HEK293 (cell line): ENCODE measurements around the gene STARD10.
A peak's percentile ranks its signal among the peaks of the same experiment; 100 is the strongest.

Experiments
- CTCF ChIA-PET: fragments of 350-600 bp; formaldehyde crosslinking; extraction: SDS; loops from one replicate; lab custom pipeline; 2021; ENCODE audit warnings: antibody characterized with exemption; lab: Yijun Ruan, JAX
- POLR2A ChIA-PET: fragments of 300-600 bp; formaldehyde crosslinking; extraction: SDS; loops from one replicate; lab custom pipeline; 2020; ENCODE audit warnings: antibody characterized with exemption, inconsistent platforms; lab: Yijun Ruan, JAX
- H3K27ac ChIP-seq: fragments of 200-500 bp; sonication (Bioruptor generic); 2 replicates; pipeline ENCODE4 v1.5.1; 2014; ENCODE audit warnings: low read depth, low read length, control low read depth, inconsistent platforms; ENCODE audit errors: extremely low read depth
- H3K36me3 ChIP-seq, 2 experiments: fragments of 200-500 bp in 1 of 2; sonication (Bioruptor generic) in 1 of 2; 1 replicate in 1 of 2; 2 replicates in 1 of 2; pipeline ENCODE4 v1.5.1; 2014 to 2017; ENCODE audit warnings: inconsistent platforms in 2 of 2, low read length in 2 of 2; ENCODE audit not compliant: control insufficient read depth in 2 of 2, insufficient read depth in 1 of 2
- H3K4me1 ChIP-seq: fragments of 200-500 bp; sonication (Bioruptor generic); 2 replicates; pipeline ENCODE4 v1.5.1; 2014; ENCODE audit warnings: mild to moderate bottlenecking, low read length, inconsistent platforms; ENCODE audit not compliant: control insufficient read depth, insufficient read depth
- H3K4me3 ChIP-seq: 2 replicates; pipeline ENCODE4 v1.5.1; 2011; ENCODE audit warnings: low read depth, mild to moderate bottlenecking, control low read depth, low read length, moderate library complexity
- H3K9me3 ChIP-seq: fragments of 200-500 bp; sonication (Bioruptor generic); 2 replicates; pipeline ENCODE4 v1.5.1; 2014; ENCODE audit warnings: low read depth, low read length, inconsistent platforms; ENCODE audit not compliant: control insufficient read depth, insufficient read depth
- AEBP2 ChIP-seq: fragments of 450-650 bp; formaldehyde crosslinking; IDR thresholded peaks from 2 replicates; pipeline ENCODE4 v1.5.1; 2016; ENCODE audit warnings: missing biosample characterization, missing genetic modification characterization, borderline replicate concordance
- GLI4 ChIP-seq: fragments of 450-650 bp; formaldehyde crosslinking; IDR thresholded peaks from 2 replicates; pipeline ENCODE4 v1.5.1; 2016; ENCODE audit warnings: missing biosample characterization, missing genetic modification characterization
- HOXA7 ChIP-seq: sonication (generic); formaldehyde crosslinking; IDR thresholded peaks from 2 replicates; pipeline ENCODE4 v1.8.1; 2022; ENCODE audit warnings: missing genetic modification reagents, borderline replicate concordance
- KLF1 ChIP-seq: fragments of 450-650 bp; formaldehyde crosslinking; IDR thresholded peaks from 2 replicates; pipeline ENCODE4 v1.5.1; 2016; ENCODE audit warnings: missing biosample characterization, missing genetic modification characterization
- PRDM6 ChIP-seq: fragments of 450-650 bp; formaldehyde crosslinking; IDR thresholded peaks from 2 replicates; pipeline ENCODE4 v1.5.1; 2017; ENCODE audit warnings: missing biosample characterization, missing genetic modification characterization
- SCRT1 ChIP-seq: fragments of 450-650 bp; formaldehyde crosslinking; IDR thresholded peaks from 2 replicates; pipeline ENCODE4 v1.5.1; 2016; ENCODE audit warnings: missing biosample characterization, missing genetic modification characterization, borderline replicate concordance
- ZFP3 ChIP-seq: fragments of 450-650 bp; formaldehyde crosslinking; IDR thresholded peaks from 2 replicates; pipeline ENCODE4 v1.5.1; 2016; ENCODE audit warnings: low read depth, missing biosample characterization, missing genetic modification characterization
- ZIC2 ChIP-seq: fragments of 450-650 bp; formaldehyde crosslinking; IDR thresholded peaks from 2 replicates; pipeline ENCODE4 v1.5.1; 2016; ENCODE audit warnings: missing biosample characterization, missing genetic modification characterization
- ZNF114 ChIP-seq: fragments of 450-650 bp; formaldehyde crosslinking; IDR thresholded peaks from 2 replicates; pipeline ENCODE4 v1.5.0; 2017; ENCODE audit warnings: missing biosample characterization, missing genetic modification characterization
- ZNF121 ChIP-seq: fragments of 450-650 bp; formaldehyde crosslinking; IDR thresholded peaks from 2 replicates; pipeline ENCODE4 v1.5.1; 2016; ENCODE audit warnings: missing biosample characterization, missing genetic modification characterization
- ZNF223 ChIP-seq: fragments of 450-650 bp; formaldehyde crosslinking; IDR thresholded peaks from 2 replicates; pipeline ENCODE4 v1.5.1; 2016; ENCODE audit warnings: missing biosample characterization, missing genetic modification characterization
- ZNF24 ChIP-seq: fragments of 450-650 bp; formaldehyde crosslinking; IDR thresholded peaks from 2 replicates; pipeline ENCODE4 v1.5.1; 2016; ENCODE audit warnings: missing biosample characterization, missing genetic modification characterization
- ZNF366 ChIP-seq: fragments of 450-650 bp; formaldehyde crosslinking; conservative IDR thresholded peaks from 2 replicates; pipeline ENCODE4 v1.5.1; 2016; ENCODE audit warnings: missing biosample characterization, missing genetic modification characterization
- ZNF510 ChIP-seq: fragments of 450-650 bp; formaldehyde crosslinking; IDR thresholded peaks from 2 replicates; pipeline ENCODE4 v1.5.1; 2018; ENCODE audit warnings: mild to moderate bottlenecking, missing genetic modification characterization, missing biosample characterization; ENCODE audit not compliant: insufficient replicate concordance
- ZNF626 ChIP-seq: fragments of 450-650 bp; sonication (Bioruptor Pico); formaldehyde crosslinking; IDR thresholded peaks from 2 replicates; pipeline ENCODE4 v1.5.1; 2018; ENCODE audit warnings: missing biosample characterization, missing genetic modification characterization, inconsistent platforms

STARD10 gene

GRCh38 chr11:72779495-72780128 lies 14.2 kb downstream of the STARD10 start:
- TF ChIP-seq ZNF366 (tag by site-specific recombination) (0 out of 2 replicates have a peak, but pooled peaks have one; percentile 33), ZNF510 (tag by site-specific recombination) (no peak), HOXA7 (no peak), PRDM6 (tag by site-specific recombination) (no peak), ZNF114 (no peak), GLI4 (tag by site-specific recombination) (no peak)
- TF ChIP-seq, all 188 proteins: peak for 1
- Histone ChIP-seq H3K27ac (no peak overlapping the region), H3K9me3 (no peaks in the 10 kb centered on the region), H3K4me3 (no peak overlapping the region), H3K4me1 (no peaks in the 10 kb centered on the region), H3K36me3 (peaks cover 0 to 5% of the 10 kb centered on the region in 2 experiments; a peak in 1 of 3 replicates)
- CTCF ChIA-PET: interaction anchor here (2.6 kb wide), 1 partner anchor 14 kb away, joined by 9 read pairs; the partner anchor contains the start of gene STARD10
- POLR2A ChIA-PET: interaction anchor here (1.2 kb wide), 1 partner anchor 11 kb away, joined by 3 read pairs; no protein-coding TSS in a partner anchor

- TF ChIP-seq ZNF223 (tag by site-specific recombination) (no peak), AEBP2 (tag by site-specific recombination) (no peak), KLF1 (peak; percentile 70), SCRT1 (tag by site-specific recombination) (no peak)
- Histone ChIP-seq H3K9me3 (no peaks in the 10 kb centered on the region), H3K4me1 (no peaks in the 10 kb centered on the region), H3K4me3 (no peak overlapping the region), H3K36me3 (peaks cover 0 to 5% of the 10 kb centered on the region in 2 experiments; a peak in 1 of 3 replicates), H3K27ac (no peak overlapping the region)
- POLR2A ChIA-PET: interaction anchor here (0.6 to 1.2 kb wide), 2 partner anchors 12 to 14 kb away, joined by 3 to 4 read pairs; no protein-coding TSS in a partner anchor
- CTCF ChIA-PET: interaction anchor here (1.3 to 2.6 kb wide), 2 partner anchors 15 kb away, joined by 4 to 9 read pairs; partner anchors contain the start of gene STARD10
These were observed 15.0 kb downstream of the STARD10 start for GRCh38 chr11:72778535-72779494.

- POLR2A ChIA-PET: no interaction called here
- Histone ChIP-seq H3K9me3 (no peaks in the 10 kb centered on the region), H3K4me3 (no peak overlapping the region), H3K4me1 (no peaks in the 10 kb centered on the region), H3K36me3 (peaks cover 0 to 5% of the 10 kb centered on the region in 2 experiments; a peak in 1 of 3 replicates), H3K27ac (no peak overlapping the region)
- CTCF ChIA-PET: interaction anchor here (0.6 to 1.3 kb wide), 3 partner anchors 16 to 34 kb away, joined by 4 to 5 read pairs (median 4); partner anchors contain the start of gene STARD10
- no peak for TF ChIP-seq ZNF24 (tag by site-specific recombination)
- TF ChIP-seq ZFP3 (tag by site-specific recombination): no peak
- TF ChIP-seq ZNF626 (tag by site-specific recombination): no peak
- TF ChIP-seq AEBP2 (tag by site-specific recombination): no peak
- no peak for TF ChIP-seq ZNF121 (tag by site-specific recombination)
- TF ChIP-seq ZIC2 (tag by site-specific recombination): peak; percentile 24; the same call in 1 of the 2 replicates
- no peak for TF ChIP-seq ZNF510 (tag by site-specific recombination)
These were observed 16.0 kb downstream of the STARD10 start for GRCh38 chr11:72777755-72778278.
